NCI-H345 treated with DMSO at 0.1 percent for 48 hours (cell line): ENCODE data around the gene GAP43.
A peak's percentile ranks its signal among the peaks of the same experiment; 100 is the strongest.

Experiments used
- DNase-seq: peaks from one replicate; lab custom pipeline; 2025; ENCODE audit not compliant: unreplicated experiment; lab: John Stamatoyannopoulos, UW

GAP43 gene

DNA sequence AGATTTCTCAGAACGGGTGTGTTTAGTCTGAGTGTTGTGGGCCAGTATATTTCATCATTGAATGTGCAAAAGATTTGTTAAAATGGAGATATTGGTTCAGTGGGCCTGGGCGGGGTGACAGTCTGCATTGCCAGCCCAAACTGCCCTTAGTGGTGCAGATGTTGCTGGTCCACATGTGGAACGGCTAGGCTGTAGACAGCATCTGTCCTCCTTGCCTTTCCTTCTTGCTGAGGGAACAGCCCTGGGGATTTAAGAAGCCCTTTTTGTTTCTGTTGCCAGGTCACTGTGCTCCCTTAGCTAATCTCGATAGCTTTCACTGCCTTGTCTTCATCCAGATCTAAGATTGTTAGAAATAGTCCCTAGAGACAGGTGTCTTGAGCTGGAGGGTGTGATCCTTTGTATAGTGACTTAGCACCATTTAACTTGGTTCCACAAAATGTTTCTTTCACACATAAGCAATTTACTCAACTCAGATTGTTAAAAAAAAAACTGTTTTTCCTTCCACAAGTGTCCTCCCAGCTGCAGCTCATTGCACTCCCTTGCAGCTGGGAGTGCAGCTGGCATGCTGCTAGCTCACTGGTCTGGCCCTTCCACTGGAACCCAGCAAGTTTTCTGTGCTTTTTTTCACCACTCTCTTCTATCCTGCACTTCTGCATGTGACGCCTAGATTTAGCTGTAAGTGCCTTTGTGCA lies 37.5 kb downstream of the GAP43 start:
- no peak for DNase-seq

DNA sequence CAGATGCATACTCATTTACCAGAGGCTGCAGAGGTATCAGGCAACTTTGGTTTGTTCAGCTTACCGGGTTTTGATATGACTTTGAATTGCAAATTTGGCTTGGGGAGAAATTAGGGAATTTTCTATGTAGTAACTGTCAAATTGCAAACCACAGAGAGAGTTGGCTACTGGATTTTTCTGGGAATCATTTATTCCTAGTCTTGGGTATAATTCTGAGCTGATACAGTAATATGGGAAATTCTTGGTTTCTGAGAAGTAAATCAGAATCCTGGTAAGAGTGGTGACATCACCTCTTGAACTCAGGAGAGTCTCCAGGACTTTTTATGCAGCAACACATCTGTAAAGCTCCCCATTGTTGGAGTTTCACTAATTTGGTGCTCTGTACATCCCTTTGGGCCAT lies 39.0 kb downstream of the GAP43 start:
- DNase-seq = no peak

GRCh38 chr3:115663414-115663813 lies 40.1 kb downstream of the GAP43 start:
- no peak for DNase-seq

DNA sequence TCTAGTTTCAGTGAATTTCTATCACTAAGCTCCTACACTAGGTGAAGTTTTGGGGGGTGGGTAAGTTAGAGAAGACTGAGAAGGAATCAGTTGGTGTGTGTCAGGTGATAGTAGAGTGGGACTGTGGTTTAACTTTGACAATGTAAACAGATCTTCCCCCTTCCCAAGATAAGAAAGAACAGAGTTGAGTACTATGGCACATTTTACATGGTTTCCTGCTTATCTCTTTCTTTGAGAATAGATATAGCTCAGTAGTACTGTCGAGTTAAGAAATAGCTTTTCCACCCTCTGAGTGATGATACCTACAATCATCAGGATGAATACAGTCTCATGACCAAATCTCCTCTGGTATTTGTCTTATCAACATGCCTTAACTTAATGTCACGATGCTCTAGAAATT lies 42.8 kb downstream of the GAP43 start:
- DNase-seq = no peak

- no peak for DNase-seq
These were observed 43.8 kb downstream of the GAP43 start for GRCh38 chr3:115666920-115667737.

DNA sequence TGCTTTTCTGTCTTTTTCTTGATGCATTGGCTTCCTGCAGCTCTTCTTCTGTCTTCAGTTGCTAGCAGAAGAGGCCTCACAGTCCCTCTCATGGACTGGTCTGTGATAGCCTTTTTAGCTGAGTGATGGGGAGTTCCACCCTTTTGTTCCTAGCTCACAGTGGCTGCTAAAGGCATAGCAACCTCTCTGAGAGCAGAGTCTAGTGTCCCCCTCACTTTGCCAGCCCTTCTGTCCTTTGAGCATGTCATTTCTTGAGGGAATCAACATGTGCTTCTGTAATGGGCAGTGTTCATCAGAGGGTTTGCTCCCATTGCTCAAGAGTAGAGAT lies 44.4 kb downstream of the GAP43 start:
- no peak for DNase-seq

DNA sequence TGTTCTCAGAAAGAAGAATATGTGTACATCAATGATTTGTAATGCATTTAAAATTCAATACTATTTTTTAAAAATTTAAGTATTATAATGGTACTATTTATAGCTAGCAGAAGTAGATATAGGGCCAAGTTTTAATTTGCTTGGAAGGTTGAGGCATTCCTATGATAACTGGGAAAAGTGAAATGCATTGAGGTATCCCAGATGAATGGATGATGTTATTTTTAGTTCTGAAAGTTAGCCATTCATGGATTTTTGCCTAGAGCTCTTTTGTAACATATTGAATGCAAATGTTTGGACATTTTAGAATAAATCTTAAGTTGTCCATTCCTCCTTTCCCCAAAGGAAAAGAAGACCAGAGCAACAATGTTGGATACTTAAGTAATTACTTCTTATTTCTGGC lies 47.6 kb downstream of the GAP43 start:
- DNase-seq = no peak

- DNase-seq = no peak
These were observed 48.6 kb downstream of the GAP43 start for GRCh38 chr3:115671761-115672455.

GRCh38 chr3:115673881-115674280 lies 50.6 kb downstream of the GAP43 start:
- no peak for DNase-seq

GRCh38 chr3:115676336-115676735 lies 53.0 kb downstream of the GAP43 start:
- DNase-seq = no peak

DNA sequence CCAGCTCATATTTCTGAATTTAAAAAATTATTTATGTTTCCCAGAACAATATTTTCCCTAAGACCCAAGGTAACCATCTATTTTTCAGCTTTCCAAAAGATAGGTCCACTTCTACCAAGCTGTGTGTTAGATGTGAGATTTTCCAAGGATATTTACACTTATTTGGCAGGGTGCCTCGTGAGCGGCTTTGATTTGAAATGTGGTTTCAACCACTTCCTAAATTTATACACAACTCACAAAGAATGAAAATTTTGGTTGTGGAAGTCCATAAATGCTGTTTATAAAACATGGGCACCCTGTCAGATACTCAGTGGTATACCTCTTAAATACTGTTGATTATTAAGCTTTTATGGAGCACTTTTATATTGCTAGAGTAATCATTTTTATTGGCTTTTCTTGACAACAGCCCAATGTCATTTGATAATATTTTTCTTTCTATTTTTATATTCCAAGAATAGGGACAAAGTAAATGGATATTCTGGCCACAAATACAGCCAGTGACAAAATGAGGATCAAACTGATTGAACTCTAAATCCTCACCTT lies 57.6 kb downstream of the GAP43 start:
- DNase-seq = no peak

- no peak for DNase-seq
These were observed 58.4 kb downstream of the GAP43 start for GRCh38 chr3:115681736-115682135.

GRCh38 chr3:115683305-115683704 lies 60.0 kb downstream of the GAP43 start:
- no peak for DNase-seq

DNA sequence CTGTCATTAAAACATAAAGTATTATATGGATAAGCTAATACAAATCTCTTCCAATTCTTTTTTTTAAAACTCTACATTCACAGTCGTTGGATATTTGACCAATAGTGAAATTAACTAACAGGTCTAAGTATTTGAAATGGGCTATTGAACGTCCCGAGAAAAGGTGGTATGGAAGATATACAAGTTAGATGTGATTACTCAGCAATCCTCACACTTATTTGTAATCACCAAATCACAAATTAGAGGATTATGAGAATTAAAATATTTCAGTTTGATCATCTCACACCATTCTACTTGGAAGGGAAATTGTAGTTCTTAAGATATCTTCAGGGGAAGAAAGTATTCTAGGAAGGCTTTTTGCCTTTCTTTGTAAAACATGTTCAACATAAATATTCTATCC lies 60.5 kb downstream of the GAP43 start:
- DNase-seq = no peak

GRCh38 chr3:115685097-115685496 lies 61.8 kb downstream of the GAP43 start:
- DNase-seq = no peak

GRCh38 chr3:115687721-115688120 lies 64.4 kb downstream of the GAP43 start:
- DNase-seq = no peak

- no peak for DNase-seq
These were observed 65.1 kb downstream of the GAP43 start for GRCh38 chr3:115688418-115688817.

DNA sequence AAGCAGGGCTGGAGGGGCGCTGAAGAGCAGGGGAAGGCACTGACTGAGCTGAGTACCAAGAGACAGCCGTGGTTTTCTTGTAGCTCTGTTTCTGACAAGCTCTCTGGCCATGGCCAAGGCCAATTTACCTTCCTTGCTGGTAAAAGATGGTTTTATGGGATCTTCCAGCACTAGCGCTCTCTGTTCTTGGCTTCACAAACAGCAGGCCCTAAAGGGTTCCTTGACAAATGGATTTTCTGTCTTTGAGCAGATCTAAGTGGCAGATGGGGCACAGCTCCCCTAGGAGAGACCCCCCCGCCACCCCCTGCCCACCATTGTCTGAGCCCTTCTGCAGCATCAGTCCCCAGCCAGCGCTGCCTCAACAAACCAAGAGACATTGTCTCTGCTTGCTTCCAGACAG lies 66.6 kb downstream of the GAP43 start:
- no peak for DNase-seq

DNA sequence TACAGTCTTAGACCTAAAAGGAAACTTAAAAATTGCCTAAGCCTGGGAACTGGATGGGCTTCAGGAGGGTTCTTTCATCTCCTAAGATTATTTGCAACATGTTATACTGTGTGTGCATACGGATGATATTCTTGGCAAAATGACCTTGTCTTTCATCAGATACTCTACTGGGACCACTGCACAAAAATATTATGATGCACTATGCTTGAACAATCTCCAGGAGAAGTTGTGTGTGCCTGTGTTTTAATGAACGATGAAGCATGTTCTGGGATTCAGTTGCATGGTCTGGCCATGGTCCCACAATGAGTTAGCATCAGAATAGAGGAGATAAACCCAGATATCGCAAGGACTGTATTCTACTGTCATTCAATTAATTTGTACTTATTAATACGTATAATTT lies 68.7 kb downstream of the GAP43 start:
- DNase-seq = no peak

GRCh38 chr3:115692887-115693524 lies 69.7 kb downstream of the GAP43 start:
- peak; percentile 48 for DNase-seq

DNA sequence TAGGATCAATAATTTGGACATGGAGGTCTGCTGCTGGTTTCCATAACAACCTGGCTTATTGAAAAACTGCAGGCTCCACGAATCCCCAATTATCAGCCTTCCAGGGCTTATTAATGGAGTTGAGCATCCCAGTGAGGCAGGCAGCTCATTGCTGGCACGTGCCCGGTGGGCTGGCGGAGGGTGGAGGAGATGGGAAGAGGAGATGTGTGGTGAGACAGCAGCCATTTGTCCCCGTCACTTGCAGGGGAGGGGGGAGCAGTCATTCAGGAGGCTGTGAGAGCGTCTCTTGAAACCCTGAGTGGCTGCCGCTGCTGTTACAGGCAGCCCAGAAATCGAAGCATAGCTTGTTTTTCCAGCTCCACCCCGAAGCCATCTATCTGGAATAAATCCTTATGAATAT lies 70.6 kb downstream of the GAP43 start:
- no peak for DNase-seq
